Hepatocyte (in vitro differentiated cells): ENCODE results near the gene CYGB. TPM values are rescaled to one million over a fixed set of nuclear protein-coding genes. Genes with fewer than 3 reads are reported as not detected.

Experiments
- DNase-seq: peaks from one replicate; pipeline ENCODE4 v3.0.0-alpha.2; 2016; ENCODE audit warnings: low spot score
- H2AFZ ChIP-seq: fragments of 200-600 bp; sonication (generic); 2 replicates; pipeline ENCODE4 v1.6.0; 2016; ENCODE audit warnings: antibody characterized with exemption, mild to moderate bottlenecking
- H3K27ac ChIP-seq: fragments of 200-600 bp; sonication (generic); 2 replicates; pipeline ENCODE4 v1.5.1; 2016; ENCODE audit warnings: mild to moderate bottlenecking
- H3K27me3 ChIP-seq: fragments of 200-600 bp; sonication (generic); 2 replicates; pipeline ENCODE4 v1.6.1; 2016
- H3K36me3 ChIP-seq: fragments of 200-600 bp; sonication (generic); replicated peaks from 2 replicates; pipeline ENCODE4 v1.5.1; 2016; ENCODE audit warnings: low read depth; ENCODE audit not compliant: insufficient read depth
- H3K4me1 ChIP-seq: fragments of 200-600 bp; sonication (generic); 2 replicates; pipeline ENCODE4 v1.5.1; 2016; ENCODE audit warnings: mild to moderate bottlenecking, moderate library complexity; ENCODE audit not compliant: insufficient read depth
- H3K4me2 ChIP-seq: fragments of 200-600 bp; sonication (generic); 2 replicates; pipeline ENCODE4 v1.6.0; 2016
- H3K4me3 ChIP-seq: fragments of 200-600 bp; sonication (generic); 2 replicates; pipeline ENCODE4 v1.5.1; 2016; ENCODE audit warnings: mild to moderate bottlenecking
- H3K79me2 ChIP-seq: fragments of 200-600 bp; sonication (generic); 2 replicates; pipeline ENCODE4 v1.6.0; 2017; ENCODE audit warnings: mild to moderate bottlenecking
- H3K9me2 ChIP-seq: fragments of 200-600 bp; sonication (generic); replicated peaks from 2 replicates; pipeline ENCODE4 v1.6.0; 2017; ENCODE audit warnings: mild to moderate bottlenecking; ENCODE audit not compliant: insufficient read depth
- H3K9me3 ChIP-seq: fragments of 200-600 bp; sonication (generic); 2 replicates; pipeline ENCODE4 v1.5.1; 2016; ENCODE audit warnings: low read depth, mild to moderate bottlenecking
- H4K20me1 ChIP-seq: fragments of 200-600 bp; sonication (generic); 2 replicates; pipeline ENCODE4 v1.6.0; 2016; ENCODE audit warnings: mild to moderate bottlenecking; ENCODE audit not compliant: insufficient read depth, poor library complexity, severe bottlenecking
- EZH2 ChIP-seq: fragments of 200-600 bp; sonication (generic); IDR thresholded peaks from 2 replicates; pipeline ENCODE4 v1.6.1; 2016; ENCODE audit warnings: antibody characterized with exemption, mild to moderate bottlenecking, borderline replicate concordance
- EZH2phosphoT487 ChIP-seq: fragments of 200-600 bp; sonication (generic); IDR thresholded peaks from one replicate; pipeline ENCODE4 v1.6.1; 2018; ENCODE audit warnings: antibody characterized with exemption, mild to moderate bottlenecking, low read depth, moderate library complexity; ENCODE audit not compliant: unreplicated experiment, severe bottlenecking
- WGBS: methylation state at CpG from one replicate; pipeline ENCODE4 v1.1.6; 2016; ENCODE audit warnings: low lambda C conversion rate; ENCODE audit errors: missing lambda C conversion rate; 5-methylcytosine and 5-hydroxymethylcytosine counted together
- polyA plus RNA-seq: library from polyadenylated mRNA; unstranded; fragments of >200 nt; fragmentation: Nextera tagmentation; extraction: Ambion mirVana; gene quantifications from 2 replicates; pipeline ENCODE4 v1.2.1, GENCODE V29; 2016
- total RNA-seq: library from RNA; depleted of rRNA; stranded (reverse); fragments of >200 nt; gene quantifications from 2 replicates; pipeline ENCODE4 v1.2.3, GENCODE V29; 2014
- TF ChIP-seq, protein P1 (sequence below): fragments of 200-600 bp; sonication (generic); IDR thresholded peaks from 2 replicates; pipeline ENCODE4 v1.5.1; 2016; ENCODE audit warnings: antibody characterized with exemption, mild to moderate bottlenecking; ENCODE audit not compliant: poor library complexity

CYGB gene
- total and polyA plus RNA-seq, 2 experiments from 2014 or later = 7.8 to 13.8 TPM

DNA sequence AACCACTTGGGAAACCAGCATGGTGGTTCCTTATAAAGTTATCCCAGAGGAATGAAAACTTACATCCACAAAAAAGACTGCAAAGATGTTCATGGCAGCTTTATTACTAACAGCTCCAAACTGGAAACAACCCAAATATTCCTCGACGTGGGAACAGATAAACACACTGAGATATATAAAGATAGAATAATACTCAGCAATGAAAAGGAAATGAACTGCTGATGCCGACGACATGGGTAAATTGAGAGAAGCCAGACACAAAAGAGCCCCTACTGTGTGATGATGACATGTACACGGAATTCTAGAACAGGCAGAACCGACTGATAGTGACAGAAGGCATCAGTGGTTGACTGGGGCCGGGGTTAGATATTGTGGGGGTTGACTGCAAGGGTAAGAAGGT is 12.0 kb upstream of the CYGB start:
- H3K9me2 ChIP-seq = no peaks in the 10 kb centered on the region
- H4K20me1 ChIP-seq = no peaks in the 10 kb centered on the region
- 78% methylated on average over 7 of the region's 7 CpGs for WGBS
- H3K27me3 ChIP-seq = no peaks in the 10 kb centered on the region
- no peaks in the 10 kb centered on the region for H3K79me2 ChIP-seq
- no peak overlapping the region for H3K4me3 ChIP-seq
- no peaks in the 10 kb centered on the region for H3K9me3 ChIP-seq
- no peak overlapping the region for H3K4me2 ChIP-seq
- no peak overlapping the region for H3K27ac ChIP-seq
- H3K36me3 ChIP-seq = no peaks in the 10 kb centered on the region
- peaks cover 43% of the 10 kb centered on the region for H3K4me1 ChIP-seq
- H2AFZ ChIP-seq = no peak overlapping the region
- no peak for DNase-seq
- TF ChIP-seq EZH2 (no peak), EZH2phosphoT487 (no peak)
- TF ChIP-seq, protein P1, sequence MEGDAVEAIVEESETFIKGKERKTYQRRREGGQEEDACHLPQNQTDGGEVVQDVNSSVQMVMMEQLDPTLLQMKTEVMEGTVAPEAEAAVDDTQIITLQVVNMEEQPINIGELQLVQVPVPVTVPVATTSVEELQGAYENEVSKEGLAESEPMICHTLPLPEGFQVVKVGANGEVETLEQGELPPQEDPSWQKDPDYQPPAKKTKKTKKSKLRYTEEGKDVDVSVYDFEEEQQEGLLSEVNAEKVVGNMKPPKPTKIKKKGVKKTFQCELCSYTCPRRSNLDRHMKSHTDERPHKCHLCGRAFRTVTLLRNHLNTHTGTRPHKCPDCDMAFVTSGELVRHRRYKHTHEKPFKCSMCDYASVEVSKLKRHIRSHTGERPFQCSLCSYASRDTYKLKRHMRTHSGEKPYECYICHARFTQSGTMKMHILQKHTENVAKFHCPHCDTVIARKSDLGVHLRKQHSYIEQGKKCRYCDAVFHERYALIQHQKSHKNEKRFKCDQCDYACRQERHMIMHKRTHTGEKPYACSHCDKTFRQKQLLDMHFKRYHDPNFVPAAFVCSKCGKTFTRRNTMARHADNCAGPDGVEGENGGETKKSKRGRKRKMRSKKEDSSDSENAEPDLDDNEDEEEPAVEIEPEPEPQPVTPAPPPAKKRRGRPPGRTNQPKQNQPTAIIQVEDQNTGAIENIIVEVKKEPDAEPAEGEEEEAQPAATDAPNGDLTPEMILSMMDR = no peak

DNA sequence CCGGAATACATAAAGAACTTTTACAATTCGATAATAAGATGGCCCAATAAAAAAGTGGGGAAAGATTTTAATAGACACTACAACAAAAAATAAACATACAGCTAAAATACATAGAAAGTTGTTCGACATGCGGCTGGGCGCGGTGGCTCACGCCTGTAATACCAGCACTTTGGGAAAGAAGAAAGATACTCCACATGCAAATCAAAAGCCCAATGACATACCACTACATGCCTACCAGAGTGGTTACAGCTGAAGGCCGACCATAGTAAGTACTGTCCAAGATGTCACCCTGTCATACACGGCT is 11.7 kb upstream of the CYGB start:
- no peak for DNase-seq
- Histone ChIP-seq H3K4me2 (no peak overlapping the region), H3K4me1 (peaks cover 46% of the 10 kb centered on the region)

DNA sequence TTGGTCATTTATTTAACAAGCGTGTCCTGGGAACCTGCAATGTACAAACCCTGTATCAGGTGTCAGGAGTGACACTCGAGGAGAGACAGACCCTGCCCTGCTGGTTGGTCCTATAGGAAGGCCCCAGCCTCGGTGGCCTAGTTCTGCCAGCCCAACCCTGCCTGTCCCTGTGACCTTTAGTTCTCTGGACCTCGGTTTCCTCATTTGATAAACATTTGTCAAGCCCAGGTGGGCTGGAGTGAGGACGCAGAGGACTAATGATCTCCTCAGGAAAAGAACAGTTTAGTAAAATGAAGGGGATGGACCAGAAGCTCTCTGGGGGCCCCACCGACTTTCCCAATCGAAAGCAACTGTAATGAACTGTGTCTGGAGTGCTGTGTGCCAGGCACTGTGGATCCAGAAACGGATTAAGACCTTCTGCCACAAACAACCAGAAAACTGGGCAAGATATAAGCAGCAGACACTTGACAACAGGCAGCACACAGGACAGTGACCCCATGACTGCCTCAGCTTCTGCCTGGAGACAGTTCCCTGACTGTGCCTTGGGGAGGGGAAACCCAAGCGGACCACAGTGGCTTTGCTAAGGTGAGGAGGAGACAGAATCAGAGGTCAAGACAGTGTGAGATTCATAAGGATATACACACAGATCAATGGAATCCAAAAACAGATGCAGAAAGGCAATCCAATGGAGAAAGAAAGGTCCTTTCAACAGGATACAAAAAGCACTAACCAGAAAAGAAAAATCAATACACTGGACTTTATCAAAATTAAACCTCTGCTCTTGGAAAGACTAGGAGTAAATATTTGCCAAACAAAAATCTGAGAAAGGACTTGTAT is 11.1 kb upstream of the CYGB start:
- Histone ChIP-seq H4K20me1 (no peaks in the 10 kb centered on the region), H3K27me3 (no peaks in the 10 kb centered on the region), H3K27ac (peak overlapping the region; percentile 51), H3K79me2 (no peaks in the 10 kb centered on the region), H2AFZ (no peak overlapping the region), H3K4me2 (no peak overlapping the region), H3K9me2 (no peaks in the 10 kb centered on the region), H3K4me1 (peaks cover 52% of the 10 kb centered on the region), H3K9me3 (no peaks in the 10 kb centered on the region), H3K4me3 (no peak overlapping the region), H3K36me3 (no peaks in the 10 kb centered on the region)
- no peak for TF ChIP-seq EZH2phosphoT487
- TF ChIP-seq, protein P1 = no peak
- TF ChIP-seq EZH2 = no peak
- no peak for DNase-seq
- 68% methylated on average over 9 of the region's 9 CpGs for WGBS

More for the DNA sequence above, 11.7 kb upstream of the CYGB start:
- Histone ChIP-seq H2AFZ (no peak overlapping the region), H3K79me2 (no peaks in the 10 kb centered on the region), H3K9me3 (no peaks in the 10 kb centered on the region), H3K27me3 (no peaks in the 10 kb centered on the region), H3K9me2 (no peaks in the 10 kb centered on the region), H3K36me3 (no peaks in the 10 kb centered on the region), H3K27ac (peak overlapping the region; percentile 51), H4K20me1 (no peaks in the 10 kb centered on the region), H3K4me3 (no peak overlapping the region)
- WGBS = 87% methylated on average over 9 of the region's 9 CpGs
- TF ChIP-seq, protein P1 = no peak
- TF ChIP-seq EZH2 = no peak
- no peak for TF ChIP-seq EZH2phosphoT487
